ENCODE results near the gene PALS1.

The PALS1 gene

GRCh38 chr14:67241411-67242167, at the start of gene PALS1:
PALS1 (plus strand) TSS chr14:67241435; CDS start chr14:67279171, 37,736 bp downstream.
- H3K27ac ChIP-seq, result peak within 1 kb of the TSS; percentile 95
- DNase-seq (ENCODE audit: low read depth, low spot score), result peak; percentile 57

- no peak for DNase-seq (ENCODE audit: low read depth, low spot score)
- no peak overlapping the region for H3K27ac ChIP-seq
These were observed 49.4 kb upstream of the PALS1 start for GRCh38 chr14:67191768-67192290.

- DNase-seq (ENCODE audit: low read depth, low spot score), result no peak
- no peak overlapping the region for H3K27ac ChIP-seq
These were observed 48.9 kb upstream of the PALS1 start for GRCh38 chr14:67192366-67192765.

- H3K27ac ChIP-seq, result no peak overlapping the region
- no peak for DNase-seq (ENCODE audit: low read depth, low spot score)
These were observed 46.0 kb upstream of the PALS1 start for GRCh38 chr14:67195279-67195678.

- no peak for DNase-seq (ENCODE audit: low read depth, low spot score)
- no peak overlapping the region for H3K27ac ChIP-seq
These were observed 42.2 kb upstream of the PALS1 start for GRCh38 chr14:67199016-67199415.

- no peak for DNase-seq (ENCODE audit: low read depth, low spot score)
- H3K27ac ChIP-seq, result no peak overlapping the region
These were observed 33.4 kb upstream of the PALS1 start for GRCh38 chr14:67207810-67208209.

GRCh38 chr14:67218126-67218525, 23.1 kb upstream of the PALS1 start:
- DNase-seq (ENCODE audit: low read depth, low spot score), result no peak
- H3K27ac ChIP-seq, result no peak overlapping the region

- H3K27ac ChIP-seq, result peak overlapping the region; percentile 10
- peak; percentile 34 for DNase-seq (ENCODE audit: low read depth, low spot score)
These were observed 19.8 kb upstream of the PALS1 start for GRCh38 chr14:67221248-67221981.

GRCh38 chr14:67221982-67222328, 19.3 kb upstream of the PALS1 start:
- no peak for DNase-seq (ENCODE audit: low read depth, low spot score)
- H3K27ac ChIP-seq, result peak overlapping the region; percentile 10

GRCh38 chr14:67225523-67225922, 15.7 kb upstream of the PALS1 start:
- no peak overlapping the region for H3K27ac ChIP-seq
- no peak for DNase-seq (ENCODE audit: low read depth, low spot score)

- H3K27ac ChIP-seq, result peak overlapping the region; percentile 7
- no peak for DNase-seq (ENCODE audit: low read depth, low spot score)
These were observed 12.8 kb upstream of the PALS1 start for GRCh38 chr14:67228325-67228984.

- H3K27ac ChIP-seq, result no peak overlapping the region
- no peak for DNase-seq (ENCODE audit: low read depth, low spot score)
These were observed 9.2 kb upstream of the PALS1 start for GRCh38 chr14:67232066-67232465.

- no peak for DNase-seq (ENCODE audit: low read depth, low spot score)
- H3K27ac ChIP-seq, result no peak overlapping the region
These were observed 8.6 kb upstream of the PALS1 start for GRCh38 chr14:67232621-67233020.

GRCh38 chr14:67237591-67237990, 3.6 kb upstream of the PALS1 start:
- H3K27ac ChIP-seq, result no peak overlapping the region
- no peak for DNase-seq (ENCODE audit: low read depth, low spot score)

GRCh38 chr14:67239582-67239981, 1.7 kb upstream of the PALS1 start:
- no peak overlapping the region for H3K27ac ChIP-seq
- DNase-seq (ENCODE audit: low read depth, low spot score), result no peak

- peak overlapping the region; percentile 95 for H3K27ac ChIP-seq
- no peak for DNase-seq (ENCODE audit: low read depth, low spot score)
These were observed 885 bp upstream of the PALS1 start for GRCh38 chr14:67240168-67240932.

GRCh38 chr14:67240978-67241410, 241 bp upstream of the PALS1 start:
- peak; percentile 74 for DNase-seq (ENCODE audit: low read depth, low spot score)
- peak overlapping the region; percentile 95 for H3K27ac ChIP-seq

- H3K27ac ChIP-seq, result peak overlapping the region; percentile 95
- DNase-seq (ENCODE audit: low read depth, low spot score), result no peak
These were observed 859 bp downstream of the PALS1 start for GRCh38 chr14:67242168-67242420.

GRCh38 chr14:67245104-67245503, 3.9 kb downstream of the PALS1 start:
- no peak overlapping the region for H3K27ac ChIP-seq
- DNase-seq (ENCODE audit: low read depth, low spot score), result no peak

- no peak overlapping the region for H3K27ac ChIP-seq
- DNase-seq (ENCODE audit: low read depth, low spot score), result no peak
These were observed 10.5 kb downstream of the PALS1 start for GRCh38 chr14:67251573-67252226.
